PC-3 (cell line): ENCODE measurements around the gene ITLN2.

Source experiments
- CTCF ChIP-seq: fragments of 300-600 bp; sonication (generic); conservative IDR thresholded peaks from 2 replicates; pipeline ENCODE4 v1.5.1; 2017; ENCODE audit warnings: antibody characterized with exemption, low read depth, mild to moderate bottlenecking, low read length
- EZH2 ChIP-seq: fragments of 300-600 bp; sonication (generic); IDR thresholded peaks from one replicate; pipeline ENCODE4 v1.6.1; 2017; ENCODE audit warnings: antibody characterized with exemption, mild to moderate bottlenecking, low read length; ENCODE audit not compliant: unreplicated experiment

- TF ChIP-seq CTCF (peak; percentile 97), EZH2 (no peak)
These were observed at the start of gene ITLN2 for GRCh38 chr1:160954158-160955104.
